DND-41 (cell line): Measurements from ENCODE around the gene TMEM134.

Experiments
- ATAC-seq: fragments of 200-7000 bp; cut with Tn5 transposase; 3 replicates; pipeline ENCODE4 v1.9.1; 2021; ENCODE audit warnings: low read depth; ENCODE audit not compliant: insufficient read depth
- DNase-seq: peaks from one replicate; pipeline ENCODE4 v3.0.0-alpha.2; 2020
- H2AFZ ChIP-seq: 2 replicates; pipeline ENCODE4 v1.6.0; 2012; ENCODE audit warnings: low read depth, low read length
- H3K27ac ChIP-seq: 2 replicates; pipeline ENCODE4 v1.5.1; 2012; ENCODE audit warnings: low read length, inconsistent platforms
- H3K27me3 ChIP-seq: fragments of 200-600 bp; sonication (generic); 2 replicates; pipeline ENCODE4 v1.6.0; 2012; ENCODE audit warnings: low read length, mild to moderate bottlenecking, inconsistent platforms; ENCODE audit not compliant: insufficient read depth, poor library complexity
- H3K36me3 ChIP-seq: 2 replicates; pipeline ENCODE4 v1.5.1; 2012; ENCODE audit warnings: low read length, inconsistent platforms; ENCODE audit not compliant: insufficient read depth
- H3K4me1 ChIP-seq: 2 replicates; pipeline ENCODE4 v1.5.1; 2012; ENCODE audit warnings: mild to moderate bottlenecking, low read length; ENCODE audit not compliant: insufficient read depth
- H3K4me2 ChIP-seq: 2 replicates; pipeline ENCODE4 v1.6.0; 2012; ENCODE audit warnings: mild to moderate bottlenecking, moderate library complexity, low read length, inconsistent platforms; ENCODE audit not compliant: insufficient read depth
- H3K4me3 ChIP-seq, 2 experiments: fragments of 200-600 bp in 1 of 2; shearing (Covaris generic) in 1 of 2; 2 replicates each; pipeline ENCODE4 v1.5.1; 2012 to 2016; ENCODE audit warnings: inconsistent platforms in 2 of 2, low read length in 2 of 2, mild to moderate bottlenecking in 2 of 2, low read depth in 1 of 2, moderate library complexity in 1 of 2
- H3K79me2 ChIP-seq: 2 replicates; pipeline ENCODE4 v1.6.0; 2012; ENCODE audit warnings: low read length, inconsistent platforms; ENCODE audit not compliant: insufficient read depth
- H3K9ac ChIP-seq: 2 replicates; pipeline ENCODE4 v1.6.0; 2012; ENCODE audit warnings: low read depth, mild to moderate bottlenecking, inconsistent platforms, low read length, moderate library complexity
- H3K9me3 ChIP-seq: 2 replicates; pipeline ENCODE4 v1.5.1; 2012; ENCODE audit warnings: low read length, moderate library complexity, mild to moderate bottlenecking, inconsistent platforms; ENCODE audit not compliant: insufficient read depth, severe bottlenecking
- H4K20me1 ChIP-seq: 2 replicates; pipeline ENCODE4 v1.6.0; 2012; ENCODE audit warnings: low read length; ENCODE audit not compliant: insufficient read depth
- CTCF ChIP-seq: IDR thresholded peaks from 2 replicates; pipeline ENCODE4 v1.5.1; 2012; ENCODE audit warnings: borderline replicate concordance, low read length, moderate library complexity, mild to moderate bottlenecking; ENCODE audit not compliant: poor library complexity, severe bottlenecking; ENCODE audit errors: extremely low read depth
- EZH2 ChIP-seq: IDR thresholded peaks from 3 replicates; pipeline ENCODE4 v1.6.1; 2012; ENCODE audit warnings: borderline replicate concordance, low read depth, mild to moderate bottlenecking, moderate library complexity, low read length, inconsistent platforms; ENCODE audit not compliant: severe bottlenecking

TMEM134 gene

GRCh38 chr11:67505605-67506396, 36.8 kb upstream of the TMEM134 start:
- Histone ChIP-seq H3K9ac (peak overlapping the region; percentile 79), H2AFZ (no peak overlapping the region), H3K27me3 (no peaks in the 10 kb centered on the region), H3K27ac (peak overlapping the region; percentile 69), H3K4me3 (peak overlapping the region; percentile 42 to 85; a peak in 3 of 4 replicates), H3K9me3 (no peaks in the 10 kb centered on the region), H3K4me2 (peak overlapping the region; percentile 95), H4K20me1 (peaks cover 40% of the 10 kb centered on the region), H3K4me1 (peaks cover 47% of the 10 kb centered on the region), H3K36me3 (peaks cover 38% of the 10 kb centered on the region), H3K79me2 (peaks cover 51% of the 10 kb centered on the region)
- TF ChIP-seq CTCF, result peak; percentile 98
- TF ChIP-seq EZH2, result no peak
- DNase-seq, result peak; percentile 88
- ATAC-seq, result peak; percentile 62

DNA sequence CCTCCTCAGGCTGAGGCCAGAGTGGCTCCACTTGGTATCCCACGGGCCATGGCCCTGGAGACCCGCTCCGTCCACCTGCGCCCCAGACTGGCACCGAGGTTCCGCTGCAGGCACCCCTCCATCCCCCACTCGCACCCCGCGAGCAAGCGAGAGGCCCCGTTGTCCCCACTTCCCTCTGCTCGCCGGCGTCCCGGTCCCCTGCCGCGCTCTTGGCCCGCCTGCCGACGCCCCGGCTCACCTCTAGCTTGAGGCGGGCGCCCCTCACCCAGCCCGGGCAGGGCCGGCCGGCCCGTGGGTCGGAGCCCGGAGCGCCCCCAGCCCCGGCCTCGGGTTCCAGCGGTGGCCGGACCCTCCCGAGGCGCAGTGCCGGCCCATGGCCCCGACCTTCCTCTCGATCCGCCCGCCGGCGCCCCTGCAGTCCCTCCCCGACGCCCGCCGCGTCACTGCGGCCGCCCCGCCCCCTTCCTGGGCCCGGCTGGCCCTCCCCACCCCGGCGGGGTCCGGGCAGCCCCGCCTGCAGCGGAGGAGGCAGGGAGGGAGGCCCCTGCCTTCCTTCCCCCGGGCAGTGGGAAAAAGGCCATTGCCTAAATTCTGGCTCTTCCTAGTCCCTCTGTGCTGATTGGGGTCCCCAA, 36.0 kb upstream of the TMEM134 start, which contains the start of gene PITPNM1:
PITPNM1 (minus strand) TSS at position 414 of the 632 bp plus-strand sequence. CDS start 1,183 bp downstream, outside the sequence.
- peak within 1 kb of the TSS; percentile 42 to 85 for H3K4me3 ChIP-seq
- H3K4me1 ChIP-seq, result peaks cover 47% of the 10 kb centered on the region
- peak within 1 kb of the TSS; percentile 95 for H3K4me2 ChIP-seq
- H3K27ac ChIP-seq, result peak within 1 kb of the TSS; percentile 69
- H4K20me1 ChIP-seq, result peaks cover 40% of the 10 kb centered on the region
- H3K79me2 ChIP-seq, result peaks cover 51% of the 10 kb centered on the region
- ATAC-seq (peak; percentile 21), DNase-seq (peak; percentile 77)
- peak within 1 kb of the TSS; percentile 79 for H3K9ac ChIP-seq
- TF ChIP-seq CTCF (no peak), EZH2 (no peak)
- H3K9me3 ChIP-seq, result no peaks in the 10 kb centered on the region
- peak within 1 kb of the TSS; percentile 61; the same call in 1 of the 2 replicates for H2AFZ ChIP-seq
- peaks cover 44% of the 10 kb centered on the region for H3K36me3 ChIP-seq
- H3K27me3 ChIP-seq, result no peaks in the 10 kb centered on the region

GRCh38 chr11:67504005-67504949, 35.2 kb upstream of the TMEM134 start:
- peak overlapping the region; percentile 61; the same call in 1 of the 2 replicates for H2AFZ ChIP-seq
- no peaks in the 10 kb centered on the region for H3K27me3 ChIP-seq
- peaks cover 51% of the 10 kb centered on the region for H3K79me2 ChIP-seq
- TF ChIP-seq EZH2 (no peak), CTCF (no peak)
- peaks cover 47% of the 10 kb centered on the region for H3K4me1 ChIP-seq
- peak overlapping the region; percentile 42 to 85 for H3K4me3 ChIP-seq
- no peaks in the 10 kb centered on the region for H3K9me3 ChIP-seq
- H3K36me3 ChIP-seq, result peaks cover 51% of the 10 kb centered on the region
- H3K9ac ChIP-seq, result peak overlapping the region; percentile 79
- peak; percentile 40 for DNase-seq
- peaks cover 40% of the 10 kb centered on the region for H4K20me1 ChIP-seq
- ATAC-seq, result no peak
- H3K27ac ChIP-seq, result peak overlapping the region; percentile 69
- peak overlapping the region; percentile 95 for H3K4me2 ChIP-seq
